ENCODE results near the gene GALNT1. TPM values are rescaled to one million over a fixed set of nuclear protein-coding genes. Genes with fewer than 3 reads are reported as not detected.

GALNT1 gene
- polyA plus RNA-seq, 1 donor (not counting 4 experiments of a cell fraction or from before 2014, with no cell fraction given) = 69.4 TPM

DNA sequence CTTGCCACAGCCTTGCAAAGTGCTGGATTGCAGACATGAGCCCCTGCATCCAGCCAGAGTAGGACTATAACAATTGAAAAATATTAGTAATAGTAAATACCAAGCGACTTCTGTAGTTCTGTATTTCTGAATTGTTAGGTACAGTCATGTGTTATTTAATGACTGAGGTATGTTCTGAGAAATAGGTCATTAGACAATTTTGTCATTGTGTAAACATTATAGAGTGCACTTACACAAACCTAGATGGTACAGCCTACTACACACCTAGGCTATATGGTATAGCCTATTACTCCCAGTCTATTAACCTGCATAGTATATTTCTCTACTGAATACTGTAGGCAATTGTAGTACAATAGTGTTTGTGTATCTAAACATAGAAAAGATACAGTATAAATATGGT is 92.1 kb downstream of the GALNT1 start:
- Histone ChIP-seq H3K36me3 (ENCODE audit: control insufficient read depth in 2 of 2, extremely low read depth in 1 of 2, insufficient read depth in 2 of 2, low read length in 2 of 2) (peaks cover 0 to 3% of the 10 kb centered on the region in 2 experiments), H2AFZ (ENCODE audit: control insufficient read depth, low read length) (no peak overlapping the region), H3K9ac (ENCODE audit: control insufficient read depth, extremely low read depth, insufficient read depth, low read length) (no peak overlapping the region), H3K4me2 (ENCODE audit: control insufficient read depth, extremely low read depth, insufficient read depth, low read depth, low read length) (no peak overlapping the region), H3K9me3 (ENCODE audit: control insufficient read depth, low read depth, low read length) (no peaks in the 10 kb centered on the region), H3K79me2 (ENCODE audit: control insufficient read depth, insufficient read depth, low read length) (no peaks in the 10 kb centered on the region), H3K9me1 (ENCODE audit: control insufficient read depth, extremely low read depth, insufficient read depth, low read length) (no peaks in the 10 kb centered on the region), H3K27me3 (ENCODE audit: control insufficient read depth, extremely low read depth, insufficient read depth, low read length) (no peaks in the 10 kb centered on the region), H3K4me3 (ENCODE audit: control insufficient read depth in 2 of 3, extremely low read depth in 1 of 3, insufficient read depth in 2 of 3, low read depth in 1 of 3, low read length in 3 of 3) (no peak overlapping the region), H4K20me1 (ENCODE audit: control insufficient read depth, extremely low read depth, insufficient read depth, low read length) (no peaks in the 10 kb centered on the region), H3K27ac (ENCODE audit: control insufficient read depth, insufficient read depth, low read length) (no peak overlapping the region), H3K4me1 (ENCODE audit: control insufficient read depth, extremely low read depth, insufficient read depth, low read length) (no peaks in the 10 kb centered on the region)
- FAIRE-seq = no peak
- TF ChIP-seq, protein P1, sequence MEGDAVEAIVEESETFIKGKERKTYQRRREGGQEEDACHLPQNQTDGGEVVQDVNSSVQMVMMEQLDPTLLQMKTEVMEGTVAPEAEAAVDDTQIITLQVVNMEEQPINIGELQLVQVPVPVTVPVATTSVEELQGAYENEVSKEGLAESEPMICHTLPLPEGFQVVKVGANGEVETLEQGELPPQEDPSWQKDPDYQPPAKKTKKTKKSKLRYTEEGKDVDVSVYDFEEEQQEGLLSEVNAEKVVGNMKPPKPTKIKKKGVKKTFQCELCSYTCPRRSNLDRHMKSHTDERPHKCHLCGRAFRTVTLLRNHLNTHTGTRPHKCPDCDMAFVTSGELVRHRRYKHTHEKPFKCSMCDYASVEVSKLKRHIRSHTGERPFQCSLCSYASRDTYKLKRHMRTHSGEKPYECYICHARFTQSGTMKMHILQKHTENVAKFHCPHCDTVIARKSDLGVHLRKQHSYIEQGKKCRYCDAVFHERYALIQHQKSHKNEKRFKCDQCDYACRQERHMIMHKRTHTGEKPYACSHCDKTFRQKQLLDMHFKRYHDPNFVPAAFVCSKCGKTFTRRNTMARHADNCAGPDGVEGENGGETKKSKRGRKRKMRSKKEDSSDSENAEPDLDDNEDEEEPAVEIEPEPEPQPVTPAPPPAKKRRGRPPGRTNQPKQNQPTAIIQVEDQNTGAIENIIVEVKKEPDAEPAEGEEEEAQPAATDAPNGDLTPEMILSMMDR (optimal IDR thresholded peaks at IDR 0.05 in 1 of 3, IDR thresholded peaks at IDR 0.05 in 1 of 3, conservative IDR thresholded peaks at IDR 0.05 in 1 of 3; ENCODE audit: extremely low read depth in 1 of 3, insufficient read depth in 2 of 3, low read length in 3 of 3) = no peak
- no peak for TF ChIP-seq EZH2 (IDR thresholded peaks at IDR 0.05; ENCODE audit: low read length)
- DNase-seq (ENCODE audit: low read depth, low spot score) = no peak
- dilution Hi-C loops (cut with MboI; ENCODE audit: extremely low pct_ligation_motif_present, low sequenced_read_pairs) = no loop called here

DNA sequence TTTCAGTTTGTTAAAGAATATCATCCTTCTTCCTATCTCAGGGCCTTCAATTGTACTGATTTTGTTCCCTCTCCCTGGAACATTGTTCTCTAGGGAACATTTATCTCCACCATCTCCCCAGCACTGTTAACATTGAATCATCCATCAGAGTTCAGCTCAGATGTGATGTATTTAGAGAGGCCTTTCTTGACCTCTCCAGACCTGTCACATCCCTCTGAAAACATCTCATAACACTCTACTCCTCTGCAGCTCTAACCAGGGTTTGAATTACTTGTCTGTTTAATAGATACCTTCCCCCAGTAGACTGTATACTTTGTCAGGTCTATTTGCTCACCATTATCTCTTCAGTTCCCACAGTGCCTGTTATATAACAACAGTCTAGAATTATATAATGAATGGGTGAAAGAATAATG is 98.6 kb downstream of the GALNT1 start:
- no peak overlapping the region for H2AFZ ChIP-seq (ENCODE audit: control insufficient read depth, low read length)
- no peaks in the 10 kb centered on the region for H3K27me3 ChIP-seq (ENCODE audit: control insufficient read depth, extremely low read depth, insufficient read depth, low read length)
- H3K4me2 ChIP-seq (ENCODE audit: control insufficient read depth, extremely low read depth, insufficient read depth, low read depth, low read length) = no peak overlapping the region
- peaks cover 3% of the 10 kb centered on the region in 2 experiments for H3K36me3 ChIP-seq (ENCODE audit: control insufficient read depth in 2 of 2, extremely low read depth in 1 of 2, insufficient read depth in 2 of 2, low read length in 2 of 2)
- no peak for TF ChIP-seq EZH2 (IDR thresholded peaks at IDR 0.05; ENCODE audit: low read length)
- TF ChIP-seq, protein P1 (optimal IDR thresholded peaks at IDR 0.05 in 1 of 3, IDR thresholded peaks at IDR 0.05 in 1 of 3, conservative IDR thresholded peaks at IDR 0.05 in 1 of 3; ENCODE audit: extremely low read depth in 1 of 3, insufficient read depth in 2 of 3, low read length in 3 of 3) = no peak
- no peak for DNase-seq (ENCODE audit: low read depth, low spot score)
- FAIRE-seq = no peak
- no peak overlapping the region for H3K27ac ChIP-seq (ENCODE audit: control insufficient read depth, insufficient read depth, low read length)
- H4K20me1 ChIP-seq (ENCODE audit: control insufficient read depth, extremely low read depth, insufficient read depth, low read length) = no peaks in the 10 kb centered on the region
- dilution Hi-C loops (cut with MboI; ENCODE audit: extremely low pct_ligation_motif_present, low sequenced_read_pairs) = no loop called here
- H3K9ac ChIP-seq (ENCODE audit: control insufficient read depth, extremely low read depth, insufficient read depth, low read length) = no peak overlapping the region
- H3K4me3 ChIP-seq (ENCODE audit: control insufficient read depth in 2 of 3, extremely low read depth in 1 of 3, insufficient read depth in 2 of 3, low read depth in 1 of 3, low read length in 3 of 3) = no peak overlapping the region
- H3K79me2 ChIP-seq (ENCODE audit: control insufficient read depth, insufficient read depth, low read length) = no peaks in the 10 kb centered on the region
- H3K4me1 ChIP-seq (ENCODE audit: control insufficient read depth, extremely low read depth, insufficient read depth, low read length) = no peaks in the 10 kb centered on the region
- H3K9me1 ChIP-seq (ENCODE audit: control insufficient read depth, extremely low read depth, insufficient read depth, low read length) = no peaks in the 10 kb centered on the region
- no peaks in the 10 kb centered on the region for H3K9me3 ChIP-seq (ENCODE audit: control insufficient read depth, low read depth, low read length)

All from keratinocyte (primary cell).